HepG2 (cell line): ENCODE data around the gene RER1. TPM values are rescaled to one million over a fixed set of nuclear protein-coding genes. Genes with fewer than 3 reads are reported as not detected.

Experiments
- ARNTL ChIP-seq: sonication (generic); formaldehyde crosslinking; IDR thresholded peaks from 2 replicates; pipeline ENCODE4 v1.4.0; 2020; ENCODE audit warnings: mild to moderate bottlenecking, missing genetic modification reagents
- CENPT ChIP-seq: sonication (generic); formaldehyde crosslinking; IDR thresholded peaks from 2 replicates; pipeline ENCODE4 v1.8.0; 2022; ENCODE audit warnings: low read depth, mild to moderate bottlenecking, moderate library complexity, missing genetic modification reagents
- ERF ChIP-seq: IDR thresholded peaks from 2 replicates; pipeline ENCODE4 v1.6.1; 2018; ENCODE audit warnings: missing biosample characterization, missing genetic modification reagents
- FOXA3 ChIP-seq: IDR thresholded peaks from 2 replicates; pipeline ENCODE4 v1.6.1; 2016; ENCODE audit warnings: missing genetic modification reagents, missing compliant biosample characterization
- MAFF ChIP-seq: IDR thresholded peaks from 2 replicates; pipeline ENCODE4 v1.6.1; 2011; ENCODE audit warnings: low read depth, low read length, improper control_type of control experiment
- MXI1 ChIP-seq: IDR thresholded peaks from 3 replicates; pipeline ENCODE4 v1.6.1; 2012; ENCODE audit warnings: low read depth, low read length, inconsistent platforms, borderline replicate concordance
- MYC ChIP-seq: sonication (generic); formaldehyde crosslinking; IDR thresholded peaks from 2 replicates; pipeline ENCODE4 v1.9.0; 2021; ENCODE audit warnings: missing genetic modification reagents, borderline replicate concordance
- NFIB ChIP-seq: sonication (generic); formaldehyde crosslinking; IDR thresholded peaks from 2 replicates; pipeline ENCODE4 v1.9.0; 2021; ENCODE audit warnings: missing genetic modification reagents, mild to moderate bottlenecking, borderline replicate concordance
- RNF2 ChIP-seq: fragments of 450-650 bp; conservative IDR thresholded peaks from 2 replicates; pipeline ENCODE4 v1.6.1; 2016; ENCODE audit warnings: low read depth
- SIN3A ChIP-seq: IDR thresholded peaks from 2 replicates; pipeline ENCODE4 v1.6.1; 2011; ENCODE audit warnings: low read depth, mild to moderate bottlenecking, control low read depth, low read length, borderline replicate concordance
- SP2 ChIP-seq: sonication (generic); formaldehyde crosslinking; IDR thresholded peaks from 2 replicates; pipeline ENCODE4 v1.5.1; 2020; ENCODE audit warnings: mild to moderate bottlenecking, missing genetic modification reagents
- YY1 ChIP-seq: IDR thresholded peaks from 2 replicates; pipeline ENCODE4 v1.6.1; 2011; ENCODE audit warnings: low read length, low read depth, moderate library complexity, mild to moderate bottlenecking; ENCODE audit not compliant: insufficient read depth, insufficient replicate concordance
- ZBTB42 ChIP-seq: sonication (generic); formaldehyde crosslinking; IDR thresholded peaks from 2 replicates; pipeline ENCODE4 v1.5.0; 2020; ENCODE audit warnings: mild to moderate bottlenecking, missing genetic modification reagents
- ZMYM3 ChIP-seq: sonication (generic); formaldehyde crosslinking; IDR thresholded peaks from 2 replicates; pipeline ENCODE4 v1.5.1; 2020; ENCODE audit warnings: mild to moderate bottlenecking, missing genetic modification reagents
- ZNF605 ChIP-seq: sonication (generic); formaldehyde crosslinking; IDR thresholded peaks from 2 replicates; pipeline ENCODE4 v1.8.0; 2022; ENCODE audit warnings: mild to moderate bottlenecking, missing genetic modification reagents
- ZNF720 ChIP-seq: sonication (generic); formaldehyde crosslinking; IDR thresholded peaks from 2 replicates; pipeline ENCODE4 v1.4.0; 2020; ENCODE audit warnings: missing genetic modification reagents
- ZNF772 ChIP-seq: sonication (generic); formaldehyde crosslinking; IDR thresholded peaks from 2 replicates; pipeline ENCODE4 v1.5.0; 2020; ENCODE audit warnings: mild to moderate bottlenecking, missing genetic modification reagents
- ZNF780A ChIP-seq: sonication (generic); formaldehyde crosslinking; IDR thresholded peaks from 2 replicates; pipeline ENCODE4 v1.8.0; 2022; ENCODE audit warnings: mild to moderate bottlenecking, missing genetic modification reagents, moderate library complexity
- ZNF879 ChIP-seq: sonication (generic); formaldehyde crosslinking; IDR thresholded peaks from 2 replicates; pipeline ENCODE4 v1.8.1; 2023; ENCODE audit warnings: missing genetic modification reagents
- polyA plus RNA-seq, 8 experiments: library from polyadenylated mRNA; depleted of rRNA in 3 of 8; stranded (reverse) in 7 of 8; unstranded in 1 of 8; fragments of >200 nt; fragmentation: Illumina TruSeq in 4 of 8; extraction: Trizol in 4 of 8; gene quantifications; 2 replicates each; pipeline versions ENCODE4 v1.2.1 to v1.2.3, GENCODE V29; 2011 to 2016; ENCODE audit warnings: low read depth in 4 of 8, missing spikeins in 1 of 8, mixed read lengths in 1 of 8; ENCODE audit not compliant: insufficient read depth in 1 of 8
- total RNA-seq, 5 experiments: library from RNA; depleted of rRNA; stranded (reverse); fragments of >200 nt; fragmentation: Illumina TruSeq; extraction: Trizol; gene quantifications; 2 replicates each; pipeline ENCODE4 v1.2.3, GENCODE V29; 2016; ENCODE audit warnings: low read depth in 1 of 5
- TF ChIP-seq, protein P1 (sequence below): sonication (generic); formaldehyde crosslinking; IDR thresholded peaks from 2 replicates; pipeline ENCODE4 v1.5.0; 2020; ENCODE audit warnings: mild to moderate bottlenecking, missing genetic modification reagents
- TF ChIP-seq, protein P2 (sequence below): sonication (generic); formaldehyde crosslinking; IDR thresholded peaks from 2 replicates; pipeline ENCODE4 v1.5.1; 2020; ENCODE audit warnings: missing genetic modification reagents, mild to moderate bottlenecking, borderline replicate concordance
- TF ChIP-seq, protein P3 (sequence below): IDR thresholded peaks from 2 replicates; pipeline ENCODE4 v1.6.1; 2016; ENCODE audit warnings: mild to moderate bottlenecking, missing biosample characterization, missing genetic modification reagents
- TF ChIP-seq, protein P4 (sequence below): sonication (generic); formaldehyde crosslinking; IDR thresholded peaks from 2 replicates; pipeline ENCODE4; 2020; ENCODE audit warnings: missing genetic modification reagents, mild to moderate bottlenecking, borderline replicate concordance

The RER1 gene
- total and polyA plus RNA-seq, 2 of the 13 experiments (the other 11 are each of a cell fraction or from before 2014, with no cell fraction given), result 128 to 164 TPM

DNA sequence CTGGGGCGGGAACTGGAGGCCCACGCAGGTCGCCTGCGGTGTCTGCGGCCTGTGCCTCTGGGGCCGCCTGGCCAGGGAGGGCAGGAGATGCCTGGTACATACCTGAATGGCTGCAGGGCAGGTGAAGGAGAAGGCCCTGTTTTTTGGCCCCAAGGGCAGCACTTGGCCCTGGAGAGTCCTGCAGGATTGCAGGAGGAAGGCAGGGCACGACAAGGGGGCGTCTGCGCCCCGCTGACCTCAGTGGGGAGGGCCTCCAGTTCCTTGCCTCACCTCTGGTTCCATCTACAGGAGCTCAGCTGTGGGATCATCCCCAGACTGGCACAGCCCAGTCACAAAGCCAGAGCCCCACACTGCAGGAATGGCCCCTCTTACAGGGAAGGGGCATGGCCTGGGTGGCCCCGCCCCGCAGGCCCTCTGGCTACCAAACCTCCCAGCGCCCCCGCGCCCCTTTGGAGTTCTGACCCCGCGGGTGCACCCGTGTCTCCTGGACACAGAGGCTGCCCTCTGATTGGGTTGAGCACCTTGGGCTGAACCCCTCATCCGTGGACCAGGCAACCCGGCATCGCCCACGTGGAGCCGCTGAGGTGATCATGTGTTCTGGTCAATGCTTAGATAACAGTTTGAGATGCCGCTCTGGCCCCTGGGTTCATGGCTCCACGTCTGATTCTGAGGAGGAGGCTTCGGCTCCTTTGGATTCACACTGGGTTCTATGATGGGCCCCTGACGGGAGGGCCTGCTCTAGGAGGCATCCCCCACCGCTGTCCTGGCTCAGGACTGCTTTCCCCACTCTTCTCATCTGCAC is 22.1 kb downstream of the RER1 start (continued):
- TF ChIP-seq YY1 (peak; percentile 44), ERF (CRISPR knock-in tag) (peak; percentile 67), MXI1 (peak; percentile 69; the same call in 1 of the 3 replicates), ZNF879 (CRISPR knock-in tag) (peak; percentile 50; the same call in 1 of the 2 replicates), ZNF772 (CRISPR knock-in tag) (no peak), MAFF (no peak), ZNF605 (CRISPR knock-in tag) (peak; percentile 82), SP2 (CRISPR knock-in tag) (no peak), FOXA3 (CRISPR knock-in tag) (0 out of 2 replicates have a peak, but pooled peaks have one; percentile 1), CENPT (CRISPR knock-in tag) (no peak), ZNF780A (CRISPR knock-in tag) (0 out of 2 replicates have a peak, but pooled peaks have one; percentile 18), ZNF720 (0 out of 2 replicates have a peak, but pooled peaks have one; percentile 18), SIN3A (0 out of 2 replicates have a peak, but pooled peaks have one; percentile 37), ZMYM3 (CRISPR knock-in tag) (no peak), RNF2 (no peak), ZBTB42 (peak; percentile 7; the same call in 1 of the 2 replicates), MYC (CRISPR knock-in tag) (peak; percentile 79; the same call in 1 of the 2 replicates), NFIB (CRISPR knock-in tag) (no peak), ARNTL (peak; percentile 90; the same call in 1 of the 2 replicates)
- TF ChIP-seq, protein P1, sequence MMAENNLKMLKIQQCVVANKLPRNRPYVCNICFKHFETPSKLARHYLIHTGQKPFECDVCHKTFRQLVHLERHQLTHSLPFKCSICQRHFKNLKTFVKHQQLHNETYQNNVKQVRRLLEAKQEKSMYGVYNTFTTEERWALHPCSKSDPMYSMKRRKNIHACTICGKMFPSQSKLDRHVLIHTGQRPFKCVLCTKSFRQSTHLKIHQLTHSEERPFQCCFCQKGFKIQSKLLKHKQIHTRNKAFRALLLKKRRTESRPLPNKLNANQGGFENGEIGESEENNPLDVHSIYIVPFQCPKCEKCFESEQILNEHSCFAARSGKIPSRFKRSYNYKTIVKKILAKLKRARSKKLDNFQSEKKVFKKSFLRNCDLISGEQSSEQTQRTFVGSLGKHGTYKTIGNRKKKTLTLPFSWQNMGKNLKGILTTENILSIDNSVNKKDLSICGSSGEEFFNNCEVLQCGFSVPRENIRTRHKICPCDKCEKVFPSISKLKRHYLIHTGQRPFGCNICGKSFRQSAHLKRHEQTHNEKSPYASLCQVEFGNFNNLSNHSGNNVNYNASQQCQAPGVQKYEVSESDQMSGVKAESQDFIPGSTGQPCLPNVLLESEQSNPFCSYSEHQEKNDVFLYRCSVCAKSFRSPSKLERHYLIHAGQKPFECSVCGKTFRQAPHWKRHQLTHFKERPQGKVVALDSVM (CRISPR knock-in tag), result no peak
- TF ChIP-seq, protein P2, sequence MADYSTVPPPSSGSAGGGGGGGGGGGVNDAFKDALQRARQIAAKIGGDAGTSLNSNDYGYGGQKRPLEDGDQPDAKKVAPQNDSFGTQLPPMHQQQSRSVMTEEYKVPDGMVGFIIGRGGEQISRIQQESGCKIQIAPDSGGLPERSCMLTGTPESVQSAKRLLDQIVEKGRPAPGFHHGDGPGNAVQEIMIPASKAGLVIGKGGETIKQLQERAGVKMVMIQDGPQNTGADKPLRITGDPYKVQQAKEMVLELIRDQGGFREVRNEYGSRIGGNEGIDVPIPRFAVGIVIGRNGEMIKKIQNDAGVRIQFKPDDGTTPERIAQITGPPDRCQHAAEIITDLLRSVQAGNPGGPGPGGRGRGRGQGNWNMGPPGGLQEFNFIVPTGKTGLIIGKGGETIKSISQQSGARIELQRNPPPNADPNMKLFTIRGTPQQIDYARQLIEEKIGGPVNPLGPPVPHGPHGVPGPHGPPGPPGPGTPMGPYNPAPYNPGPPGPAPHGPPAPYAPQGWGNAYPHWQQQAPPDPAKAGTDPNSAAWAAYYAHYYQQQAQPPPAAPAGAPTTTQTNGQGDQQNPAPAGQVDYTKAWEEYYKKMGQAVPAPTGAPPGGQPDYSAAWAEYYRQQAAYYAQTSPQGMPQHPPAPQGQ (CRISPR knock-in tag), result 0 out of 2 replicates have a peak, but pooled peaks have one; percentile 53
- TF ChIP-seq, protein P3, sequence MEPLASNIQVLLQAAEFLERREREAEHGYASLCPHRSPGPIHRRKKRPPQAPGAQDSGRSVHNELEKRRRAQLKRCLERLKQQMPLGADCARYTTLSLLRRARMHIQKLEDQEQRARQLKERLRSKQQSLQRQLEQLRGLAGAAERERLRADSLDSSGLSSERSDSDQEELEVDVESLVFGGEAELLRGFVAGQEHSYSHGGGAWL (CRISPR knock-in tag), result 0 out of 2 replicates have a peak, but pooled peaks have one; percentile 8
- TF ChIP-seq, protein P4, sequence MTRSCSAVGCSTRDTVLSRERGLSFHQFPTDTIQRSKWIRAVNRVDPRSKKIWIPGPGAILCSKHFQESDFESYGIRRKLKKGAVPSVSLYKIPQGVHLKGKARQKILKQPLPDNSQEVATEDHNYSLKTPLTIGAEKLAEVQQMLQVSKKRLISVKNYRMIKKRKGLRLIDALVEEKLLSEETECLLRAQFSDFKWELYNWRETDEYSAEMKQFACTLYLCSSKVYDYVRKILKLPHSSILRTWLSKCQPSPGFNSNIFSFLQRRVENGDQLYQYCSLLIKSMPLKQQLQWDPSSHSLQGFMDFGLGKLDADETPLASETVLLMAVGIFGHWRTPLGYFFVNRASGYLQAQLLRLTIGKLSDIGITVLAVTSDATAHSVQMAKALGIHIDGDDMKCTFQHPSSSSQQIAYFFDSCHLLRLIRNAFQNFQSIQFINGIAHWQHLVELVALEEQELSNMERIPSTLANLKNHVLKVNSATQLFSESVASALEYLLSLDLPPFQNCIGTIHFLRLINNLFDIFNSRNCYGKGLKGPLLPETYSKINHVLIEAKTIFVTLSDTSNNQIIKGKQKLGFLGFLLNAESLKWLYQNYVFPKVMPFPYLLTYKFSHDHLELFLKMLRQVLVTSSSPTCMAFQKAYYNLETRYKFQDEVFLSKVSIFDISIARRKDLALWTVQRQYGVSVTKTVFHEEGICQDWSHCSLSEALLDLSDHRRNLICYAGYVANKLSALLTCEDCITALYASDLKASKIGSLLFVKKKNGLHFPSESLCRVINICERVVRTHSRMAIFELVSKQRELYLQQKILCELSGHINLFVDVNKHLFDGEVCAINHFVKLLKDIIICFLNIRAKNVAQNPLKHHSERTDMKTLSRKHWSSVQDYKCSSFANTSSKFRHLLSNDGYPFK (CRISPR knock-in tag), result peak; percentile 17; the same call in 1 of the 2 replicates
